KOPT-K1 (cell line): ENCODE results near the gene MT3.
"Not testable (repeated sequence)": the region's sequence is repeated elsewhere in the genome, so short reads cannot be mapped to it uniquely, and the experiment has no call there.

Source experiments
- H3K27ac ChIP-seq: fragments of 200-600 bp; sonication (generic); 2 replicates; pipeline ENCODE4 v1.5.1; 2016; ENCODE audit warnings: antibody characterized with exemption, mild to moderate bottlenecking, low read depth, low read length; ENCODE audit not compliant: poor library complexity, severe bottlenecking
- H3K36me3 ChIP-seq: fragments of 200-600 bp; sonication (generic); 2 replicates; pipeline ENCODE4 v1.5.1; 2017; ENCODE audit warnings: antibody characterized with exemption, mild to moderate bottlenecking, low read length, moderate library complexity; ENCODE audit not compliant: insufficient read depth
- H3K9me3 ChIP-seq: fragments of 200-600 bp; sonication (generic); 2 replicates; pipeline ENCODE4 v1.5.1; 2017; ENCODE audit warnings: antibody characterized with exemption, low read length, mild to moderate bottlenecking; ENCODE audit not compliant: insufficient read depth, poor library complexity, severe bottlenecking

The MT3 gene

DNA sequence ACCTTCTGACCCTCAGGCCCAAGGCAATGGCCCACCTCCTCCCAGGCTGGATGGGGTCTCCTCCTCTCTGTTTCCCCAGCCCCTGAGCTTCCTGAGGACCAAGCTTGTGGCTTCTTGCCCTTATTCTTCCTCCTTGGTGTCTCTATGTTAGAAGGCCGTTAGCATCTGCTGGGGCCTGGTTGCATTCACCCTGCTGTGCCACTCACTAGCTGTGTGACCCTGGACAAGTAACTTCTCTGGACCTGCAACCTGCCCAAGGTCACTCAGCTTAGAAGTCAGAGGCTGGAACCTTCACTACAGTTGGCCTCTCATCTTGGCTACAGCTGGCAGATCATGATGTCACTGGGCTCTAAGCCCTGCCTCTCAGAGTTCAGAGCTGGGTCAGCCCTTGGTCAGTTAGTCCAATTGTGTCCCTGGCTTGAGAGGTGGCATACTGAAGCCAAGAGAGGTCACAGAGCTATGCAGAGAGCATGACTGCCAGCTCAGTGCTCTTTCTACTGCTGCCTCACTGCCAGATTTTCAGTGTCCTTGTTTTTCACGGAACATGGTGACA is 22.0 kb downstream of the MT3 start:
- no peaks in the 10 kb centered on the region for H3K36me3 ChIP-seq
- H3K9me3 ChIP-seq: no peaks in the 10 kb centered on the region
- H3K27ac ChIP-seq: no peak overlapping the region

DNA sequence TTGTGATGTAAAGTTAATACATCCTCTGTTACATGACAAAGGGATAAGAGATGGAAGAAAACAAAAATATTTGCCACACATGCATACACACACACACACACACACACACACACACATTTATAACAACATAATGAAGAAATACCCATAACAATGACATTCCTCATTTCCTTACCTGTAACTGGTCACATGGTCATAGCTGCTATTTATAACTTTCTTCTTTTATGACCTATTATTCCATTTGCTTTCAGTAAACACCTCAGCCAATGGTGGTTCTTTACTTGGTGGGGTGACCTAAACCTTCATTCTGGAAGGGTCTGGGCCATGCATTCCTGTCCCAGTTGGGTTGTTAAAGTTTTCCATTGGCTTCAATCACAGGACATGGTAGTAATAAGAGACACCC is 24.4 kb downstream of the MT3 start:
- no peaks in the 10 kb centered on the region for H3K36me3 ChIP-seq
- no peaks in the 10 kb centered on the region for H3K9me3 ChIP-seq
- no peak overlapping the region for H3K27ac ChIP-seq

DNA sequence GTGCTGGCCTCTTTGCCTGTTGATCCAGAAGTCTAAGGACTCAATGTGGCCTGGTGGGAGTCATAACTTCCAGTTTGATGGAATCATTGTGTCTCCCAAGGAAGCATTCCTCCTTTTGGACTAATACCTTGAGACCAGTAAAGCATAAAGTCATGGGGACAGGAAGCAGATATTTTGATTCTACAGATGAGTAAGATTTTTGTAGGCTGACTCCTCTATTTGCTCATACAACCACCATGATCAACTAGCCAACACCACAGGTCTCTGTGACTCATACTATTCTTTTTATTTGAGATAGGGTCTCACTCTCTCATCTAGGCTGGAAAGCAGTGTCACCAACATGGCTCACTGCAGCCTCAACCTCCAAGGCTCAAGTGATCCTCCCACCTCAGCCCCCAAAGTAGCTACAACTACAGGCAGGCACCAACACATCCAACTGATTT is 25.2 kb downstream of the MT3 start:
- no peaks in the 10 kb centered on the region for H3K36me3 ChIP-seq
- H3K9me3 ChIP-seq: no peaks in the 10 kb centered on the region
- H3K27ac ChIP-seq: no peak overlapping the region

DNA sequence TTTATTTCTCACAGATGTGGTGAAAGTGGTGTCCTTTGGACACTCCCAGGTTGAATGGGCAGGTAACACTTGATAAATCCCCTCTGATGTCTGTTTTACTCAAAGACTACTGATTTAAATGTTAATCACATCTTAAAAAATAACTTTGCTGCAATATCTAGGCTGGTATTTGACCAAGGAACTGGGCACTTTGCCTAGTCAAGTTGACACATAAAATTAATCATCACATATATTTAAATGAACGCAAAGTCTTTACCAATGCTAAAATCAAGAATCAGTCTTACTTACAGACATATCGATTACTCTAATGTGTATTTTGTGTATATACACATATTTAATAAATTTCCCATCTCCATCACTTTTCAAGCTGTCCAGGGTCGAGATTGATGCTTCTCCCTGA is 26.0 kb downstream of the MT3 start:
- no peaks in the 10 kb centered on the region for H3K36me3 ChIP-seq
- no peaks in the 10 kb centered on the region for H3K9me3 ChIP-seq
- H3K27ac ChIP-seq: no peak overlapping the region

DNA sequence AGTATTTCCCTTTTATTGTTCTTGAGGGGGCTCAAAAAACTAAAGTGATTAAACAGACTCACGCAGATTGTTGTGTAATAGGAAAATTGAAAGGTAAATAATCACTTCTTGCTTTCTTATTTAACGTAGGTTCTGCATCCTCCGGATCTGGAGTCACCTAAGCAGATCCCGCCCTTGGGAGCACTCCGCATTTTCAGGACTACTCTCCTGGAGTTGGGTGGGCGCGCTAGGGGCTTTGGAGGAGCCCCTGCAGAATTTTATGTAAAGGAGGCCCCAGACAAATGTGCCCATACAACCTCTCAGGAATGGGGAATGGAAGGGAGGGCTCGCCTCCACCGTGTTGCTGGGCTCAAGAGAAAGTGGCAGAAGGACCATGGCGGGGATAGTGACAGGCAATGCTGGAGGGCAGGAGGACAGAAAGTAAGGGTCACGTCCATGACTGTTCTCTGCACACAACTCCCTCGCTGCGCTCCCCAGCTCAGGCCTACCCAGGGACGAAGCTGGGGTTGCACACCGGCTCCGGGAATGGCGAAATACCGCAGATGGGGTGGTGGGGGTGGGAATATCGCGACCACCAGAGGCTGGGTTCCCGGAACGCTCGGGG is 27.4 kb downstream of the MT3 start:
- H3K9me3 ChIP-seq: no peaks in the 10 kb centered on the region
- no peak overlapping the region for H3K27ac ChIP-seq
- H3K36me3 ChIP-seq: no peaks in the 10 kb centered on the region

GRCh38 chr16:56617212-56618085 is 28.1 kb downstream of the MT3 start:
- Histone ChIP-seq H3K9me3 (no peaks in the 10 kb centered on the region), H3K27ac (no peak overlapping the region), H3K36me3 (no peaks in the 10 kb centered on the region)

- no peaks in the 10 kb centered on the region for H3K9me3 ChIP-seq
- H3K27ac ChIP-seq: no peak overlapping the region
- H3K36me3 ChIP-seq: no peaks in the 10 kb centered on the region
These were observed 28.8 kb downstream of the MT3 start for GRCh38 chr16:56618138-56618537.

DNA sequence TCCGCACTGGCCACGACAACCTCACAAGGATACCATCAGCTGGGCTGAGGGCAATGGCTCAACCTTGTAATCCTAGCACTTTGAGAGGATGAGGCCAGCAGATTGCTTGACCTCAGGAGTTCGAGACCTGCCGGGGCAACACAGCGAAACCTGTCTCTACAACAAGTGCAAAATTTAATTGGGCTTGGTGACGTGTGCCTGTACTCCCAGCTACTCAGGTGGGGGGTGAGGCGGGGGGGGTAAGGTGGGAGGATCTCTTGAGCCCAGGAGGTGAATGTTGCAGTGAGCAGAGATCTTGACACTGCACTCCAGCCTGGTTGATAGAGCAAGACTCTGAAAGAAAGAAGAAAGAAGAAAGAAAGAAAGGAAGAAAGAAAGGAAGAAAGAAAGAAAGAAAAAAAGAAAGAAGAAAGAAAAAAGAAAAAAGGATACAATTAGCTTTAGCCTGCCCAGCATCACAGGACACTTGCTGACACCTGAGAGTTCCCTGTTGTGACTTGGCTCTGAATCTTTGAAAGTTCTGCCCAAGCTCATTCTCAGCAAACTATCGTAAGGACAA is 31.1 kb downstream of the MT3 start:
- H3K27ac ChIP-seq: no peak overlapping the region
- no peaks in the 10 kb centered on the region for H3K9me3 ChIP-seq
- no peaks in the 10 kb centered on the region for H3K36me3 ChIP-seq

GRCh38 chr16:56621665-56622445 is 32.5 kb downstream of the MT3 start:
- not testable (repeated sequence) for H3K27ac ChIP-seq

DNA sequence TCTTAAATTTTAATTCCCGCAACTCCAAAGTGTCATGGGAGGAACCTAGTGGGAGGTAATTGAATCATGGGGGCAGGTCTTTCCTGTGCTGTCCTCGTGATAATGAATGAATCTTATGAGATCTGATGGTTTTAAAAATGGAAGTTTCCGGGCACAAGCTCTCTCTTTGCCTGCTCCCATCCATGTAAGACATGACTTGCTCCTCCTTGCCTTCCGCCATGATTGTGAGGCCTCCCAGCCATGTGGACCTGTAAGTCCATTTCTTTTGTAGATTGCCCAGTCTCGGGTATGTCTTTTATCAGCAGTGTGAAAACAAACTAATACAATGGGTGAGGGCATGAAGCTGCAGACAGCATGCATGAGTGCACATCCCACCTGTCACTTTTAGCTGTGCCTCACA is 33.9 kb downstream of the MT3 start:
- H3K9me3 ChIP-seq, H3K27ac ChIP-seq, H3K36me3 ChIP-seq: not testable (repeated sequence)

More at GRCh38 chr16:56621665-56622445, 32.5 kb downstream of the MT3 start:
- not testable (repeated sequence) for H3K9me3 ChIP-seq, H3K36me3 ChIP-seq

DNA sequence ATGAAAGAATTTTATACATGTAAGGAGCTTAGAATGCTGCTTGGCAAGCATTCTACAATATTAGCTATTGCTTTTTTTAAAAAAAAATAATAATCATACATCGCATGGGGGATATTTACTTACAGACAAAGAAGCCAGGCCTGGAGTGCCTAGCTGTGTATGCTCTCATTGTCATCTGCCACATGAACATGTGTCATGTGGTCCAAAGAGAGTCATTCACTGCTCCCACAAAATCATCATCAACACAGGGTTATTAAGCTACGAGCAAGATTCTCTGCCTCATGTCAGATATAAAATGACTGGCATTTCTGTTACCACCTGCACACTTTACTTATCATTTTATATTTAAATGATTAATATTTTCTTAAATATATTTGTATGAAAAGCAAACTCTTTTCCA is 34.3 kb downstream of the MT3 start:
- no peak overlapping the region for H3K27ac ChIP-seq
- H3K9me3 ChIP-seq: no peaks in the 10 kb centered on the region
- H3K36me3 ChIP-seq: no peaks in the 10 kb centered on the region

DNA sequence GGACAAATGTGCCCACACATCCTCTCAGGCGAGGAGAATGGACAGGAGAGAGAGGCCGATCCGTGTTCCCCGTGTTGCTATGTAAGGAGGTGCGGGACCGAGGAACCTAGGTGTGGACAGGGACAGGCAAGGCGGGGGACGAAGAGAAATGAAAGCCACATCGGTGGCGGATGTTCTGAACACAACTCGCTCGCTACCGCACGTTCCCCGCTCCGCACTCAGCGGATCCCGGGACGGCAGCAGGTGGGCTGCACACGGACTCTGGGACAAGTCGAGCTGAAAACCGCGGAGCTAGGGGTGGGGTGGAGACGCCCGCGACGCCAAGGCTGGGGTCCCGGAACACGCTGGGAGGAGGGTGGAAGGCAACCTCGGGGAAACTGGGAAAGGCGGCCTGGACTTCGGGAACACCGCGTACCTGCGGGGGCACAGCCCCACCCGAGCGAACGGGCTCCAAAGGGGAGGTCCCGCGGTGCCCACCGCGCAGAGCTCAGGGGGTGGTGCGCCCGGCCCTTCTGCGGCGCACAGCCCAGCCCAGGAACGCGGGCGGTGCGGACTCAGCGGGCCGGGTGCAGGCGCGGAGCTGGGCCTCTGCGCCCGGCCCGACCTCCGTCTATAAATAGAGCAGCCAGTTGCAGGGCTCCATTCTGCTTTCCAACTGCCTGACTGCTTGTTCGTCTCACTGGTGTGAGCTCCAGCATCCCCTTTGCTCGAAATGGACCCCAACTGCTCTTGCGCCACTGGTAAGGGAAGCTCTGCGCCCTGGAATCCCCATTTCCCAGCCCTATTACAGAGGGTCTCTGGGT is 36.0 kb downstream of the MT3 start, which contains the start of gene MT1E:
MT1E (plus strand) TSS at position 642 of the 803 bp plus-strand sequence; CDS start at position 713, 71 bp downstream.
- H3K9me3 ChIP-seq: no peaks in the 10 kb centered on the region
- no peaks in the 10 kb centered on the region for H3K36me3 ChIP-seq
- H3K27ac ChIP-seq: no peak within 1 kb of the TSS

- Histone ChIP-seq H3K27ac (no peak overlapping the region), H3K36me3 (no peaks in the 10 kb centered on the region), H3K9me3 (no peaks in the 10 kb centered on the region)
These were observed 36.8 kb downstream of the MT3 start for GRCh38 chr16:56625943-56626654.

DNA sequence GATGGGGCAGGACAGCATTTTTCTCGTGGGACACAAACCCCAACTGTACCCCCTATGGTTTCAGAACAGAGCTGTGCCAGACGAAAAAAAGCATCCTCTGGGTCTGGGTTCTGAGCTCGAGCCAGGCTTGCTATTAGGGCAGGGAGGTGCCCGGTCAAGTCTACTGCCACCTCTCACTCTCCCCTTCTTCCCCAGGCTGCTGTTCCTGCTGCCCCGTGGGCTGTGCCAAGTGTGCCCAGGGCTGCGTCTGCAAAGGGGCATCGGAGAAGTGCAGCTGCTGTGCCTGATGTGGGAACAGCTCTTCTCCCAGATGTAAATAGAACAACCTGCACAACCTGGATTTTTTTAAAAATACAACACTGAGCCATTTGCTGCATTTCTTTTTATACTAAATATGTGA is 37.4 kb downstream of the MT3 start:
- H3K27ac ChIP-seq: no peak overlapping the region
- H3K36me3 ChIP-seq: no peaks in the 10 kb centered on the region
- no peaks in the 10 kb centered on the region for H3K9me3 ChIP-seq
